HG03196 (cell line): ENCODE measurements around the gene KIAA0586.

ENCODE experiments used
- ATAC-seq: cut with Tn5 transposase; IDR thresholded peaks from one replicate; pipeline ENCODE4 v1.9.1; 2021; ENCODE audit not compliant: unreplicated experiment

The KIAA0586 gene

GRCh38 chr14:58593977-58594376 is 166.5 kb downstream of the KIAA0586 start:
- ATAC-seq: no peak

GRCh38 chr14:58597041-58597440 is 169.5 kb downstream of the KIAA0586 start:
- no peak for ATAC-seq

GRCh38 chr14:58598028-58598803 is 170.7 kb downstream of the KIAA0586 start:
- no peak for ATAC-seq

- ATAC-seq: no peak
Observed at GRCh38 chr14:58598804-58599525, 171.4 kb downstream of the KIAA0586 start.

- no peak for ATAC-seq
Observed at GRCh38 chr14:58599707-58600106, 172.2 kb downstream of the KIAA0586 start.
